KOPT-K1 (cell line): ENCODE results near the gene PLEKHA7.

Experiments
- H3K27ac ChIP-seq: fragments of 200-600 bp; sonication (generic); 2 replicates; pipeline ENCODE4 v1.5.1; 2016; ENCODE audit warnings: antibody characterized with exemption, mild to moderate bottlenecking, low read depth, low read length; ENCODE audit not compliant: poor library complexity, severe bottlenecking
- H3K36me3 ChIP-seq: fragments of 200-600 bp; sonication (generic); 2 replicates; pipeline ENCODE4 v1.5.1; 2017; ENCODE audit warnings: antibody characterized with exemption, mild to moderate bottlenecking, low read length, moderate library complexity; ENCODE audit not compliant: insufficient read depth
- H3K9me3 ChIP-seq: fragments of 200-600 bp; sonication (generic); 2 replicates; pipeline ENCODE4 v1.5.1; 2017; ENCODE audit warnings: antibody characterized with exemption, low read length, mild to moderate bottlenecking; ENCODE audit not compliant: insufficient read depth, poor library complexity, severe bottlenecking

The PLEKHA7 gene

GRCh38 chr11:16946477-16947282 lies 67.5 kb downstream of the PLEKHA7 start:
- H3K27ac ChIP-seq = no peak overlapping the region

DNA sequence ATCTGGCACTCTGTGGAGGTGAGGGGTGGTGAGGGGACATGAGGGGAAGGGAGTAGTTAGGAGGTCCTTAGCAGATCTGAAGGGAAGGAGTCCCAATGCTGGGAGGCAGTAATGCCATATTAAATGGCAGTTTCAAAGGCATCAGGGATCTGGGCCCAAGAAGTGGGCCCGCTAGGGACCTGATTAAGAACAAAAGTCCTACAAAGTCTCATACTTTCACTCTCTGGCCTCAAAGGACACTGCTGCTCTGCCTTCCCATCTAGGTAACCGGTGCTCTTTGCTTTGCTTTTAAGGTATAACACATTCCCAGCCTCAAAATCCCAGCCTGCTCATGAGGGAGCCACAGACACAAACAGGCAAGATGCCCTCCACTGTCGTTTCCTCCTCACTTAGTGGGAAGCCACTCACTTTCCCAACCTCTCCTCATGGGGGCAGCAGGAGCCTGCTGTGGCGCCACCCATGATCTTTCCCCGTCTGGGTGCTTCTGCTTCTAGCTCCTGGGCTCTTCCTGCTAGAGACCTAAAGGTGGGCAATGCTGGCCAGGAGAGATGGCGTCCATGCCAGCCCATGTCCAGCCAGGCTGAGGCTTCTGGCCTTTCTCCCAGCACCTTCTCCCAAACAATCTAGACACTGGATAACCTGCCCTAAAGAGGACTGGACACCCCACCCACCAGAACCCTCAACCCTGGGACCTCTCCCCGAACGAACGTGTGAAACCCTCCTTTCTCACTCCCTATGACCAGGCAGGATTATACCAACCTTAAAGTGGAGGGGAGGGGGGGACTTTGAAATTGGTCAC lies 68.3 kb downstream of the PLEKHA7 start:
- Histone ChIP-seq H3K9me3 (no peaks in the 10 kb centered on the region), H3K27ac (no peak overlapping the region), H3K36me3 (no peaks in the 10 kb centered on the region)

More at GRCh38 chr11:16946477-16947282, 67.5 kb downstream of the PLEKHA7 start:
- Histone ChIP-seq H3K9me3 (no peaks in the 10 kb centered on the region), H3K36me3 (no peaks in the 10 kb centered on the region)

- Histone ChIP-seq H3K9me3 (no peaks in the 10 kb centered on the region), H3K27ac (no peak overlapping the region), H3K36me3 (no peaks in the 10 kb centered on the region)
Observed at GRCh38 chr11:16942911-16943310, 71.3 kb downstream of the PLEKHA7 start.

DNA sequence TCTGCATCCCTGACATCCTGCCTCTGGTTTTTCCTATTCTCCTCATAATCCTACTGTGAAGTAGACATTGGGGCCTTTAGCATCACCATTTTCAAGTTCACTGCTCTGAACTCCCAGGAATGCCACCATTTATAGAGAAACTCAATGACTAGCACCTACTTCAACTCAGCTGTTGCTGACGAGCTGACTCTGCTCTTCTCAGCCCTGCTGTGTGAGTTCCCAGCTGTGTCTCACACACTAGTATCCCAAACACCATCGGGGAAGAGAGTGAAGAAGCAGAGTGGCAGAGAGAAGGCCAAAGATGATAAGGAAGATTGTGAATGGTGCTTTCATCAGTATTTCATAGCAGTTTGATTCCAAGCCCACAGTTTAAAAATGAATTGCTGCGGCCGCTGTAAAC lies 71.9 kb downstream of the PLEKHA7 start:
- Histone ChIP-seq H3K36me3 (no peaks in the 10 kb centered on the region), H3K27ac (no peak overlapping the region), H3K9me3 (no peaks in the 10 kb centered on the region)

DNA sequence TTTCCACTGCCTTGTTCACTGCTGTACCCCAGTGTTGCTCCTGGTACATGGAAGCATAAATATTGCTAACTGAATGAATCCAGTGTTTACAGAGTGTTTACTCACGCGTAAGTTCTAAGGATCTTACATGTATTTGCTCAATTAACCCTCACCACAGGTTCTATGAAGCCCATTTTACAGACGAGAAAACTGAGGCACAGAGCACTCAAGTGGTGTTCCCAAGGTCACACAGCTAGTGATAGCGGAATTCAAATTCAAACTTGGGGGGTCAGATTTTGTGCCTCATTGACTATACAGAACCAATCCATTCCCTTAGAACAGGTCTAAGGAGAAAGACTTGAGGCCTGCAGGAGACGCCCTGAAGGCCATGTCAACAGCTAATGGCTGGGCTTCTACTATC lies 72.3 kb downstream of the PLEKHA7 start:
- no peaks in the 10 kb centered on the region for H3K9me3 ChIP-seq
- no peaks in the 10 kb centered on the region for H3K36me3 ChIP-seq
- no peak overlapping the region for H3K27ac ChIP-seq

DNA sequence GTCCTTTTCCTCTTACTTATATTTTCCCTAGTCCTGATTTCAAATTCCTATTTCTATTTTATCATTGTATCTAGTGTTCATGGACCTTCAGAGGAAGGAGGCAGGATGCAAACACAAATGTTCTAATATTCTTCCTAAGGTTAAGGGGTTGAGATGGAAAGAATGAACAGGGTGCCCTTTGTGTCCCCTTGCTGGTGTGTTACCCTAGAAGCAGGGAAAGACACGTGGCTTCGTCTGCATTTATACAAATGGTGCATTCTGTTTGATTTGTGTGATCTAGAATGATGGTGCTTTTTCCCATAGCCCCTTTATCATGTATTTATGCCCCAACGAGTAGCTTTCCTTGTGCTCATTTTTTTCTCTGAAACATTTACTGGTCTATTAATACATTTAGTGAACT lies 76.2 kb downstream of the PLEKHA7 start:
- no peaks in the 10 kb centered on the region for H3K9me3 ChIP-seq
- no peak overlapping the region for H3K27ac ChIP-seq
- H3K36me3 ChIP-seq = no peaks in the 10 kb centered on the region

DNA sequence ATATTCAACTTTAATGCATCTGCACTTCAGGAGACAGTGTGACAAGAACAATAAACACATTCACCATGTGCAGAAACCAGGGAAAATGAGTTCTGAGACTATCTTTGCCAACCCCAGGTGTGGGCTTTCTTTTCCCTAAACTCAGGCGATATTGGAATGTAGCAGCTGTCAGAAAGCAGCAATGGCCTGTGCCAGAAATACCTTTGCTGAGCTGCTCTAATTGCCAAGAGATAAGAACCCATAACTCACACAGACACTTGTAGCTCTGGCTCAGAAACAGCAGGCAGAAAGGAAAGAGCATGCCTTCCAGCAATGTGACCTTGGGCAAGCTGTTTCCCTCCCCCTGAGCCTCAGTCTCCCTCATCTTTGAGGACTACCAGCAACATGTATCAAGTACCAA lies 77.6 kb downstream of the PLEKHA7 start:
- no peak overlapping the region for H3K27ac ChIP-seq

DNA sequence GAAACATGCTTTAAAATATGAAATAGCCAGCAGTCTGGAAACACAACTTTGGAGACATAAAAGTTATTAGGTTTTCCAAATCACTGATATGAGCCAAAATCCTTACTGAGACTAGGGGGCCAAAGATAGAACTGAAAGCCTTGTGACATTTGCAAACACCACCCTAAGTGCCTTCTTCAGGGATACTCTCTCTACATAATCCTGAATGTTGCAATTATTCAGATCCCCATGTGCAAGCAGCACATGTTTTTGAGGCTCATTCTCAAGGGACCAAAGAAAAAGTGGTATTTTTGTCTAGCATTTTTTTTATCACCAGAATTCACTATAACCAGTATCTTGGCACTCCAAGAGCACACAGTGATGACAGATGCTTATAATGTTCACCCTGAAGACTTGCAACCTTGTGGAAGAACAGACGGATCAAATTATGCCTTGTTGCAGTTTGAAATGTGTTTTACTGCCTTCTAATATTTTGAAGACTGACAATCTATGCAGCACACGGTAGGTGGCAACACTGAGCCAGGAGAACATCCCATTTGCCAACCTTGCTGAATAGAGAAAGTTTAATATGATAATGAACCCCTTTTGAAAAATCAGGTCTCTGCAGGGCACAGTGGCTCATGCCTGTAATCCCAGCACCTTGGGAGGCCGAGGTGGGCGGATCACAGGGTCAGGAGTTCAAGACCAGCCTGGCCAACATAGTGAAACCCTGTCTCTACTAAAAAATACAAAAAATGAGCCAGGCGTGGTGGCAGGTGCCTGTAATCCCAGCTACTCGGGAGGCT lies 78.5 kb downstream of the PLEKHA7 start:
- Histone ChIP-seq H3K36me3 (no peaks in the 10 kb centered on the region), H3K27ac (no peak overlapping the region), H3K9me3 (no peaks in the 10 kb centered on the region)

More for the DNA sequence above, 77.6 kb downstream of the PLEKHA7 start:
- no peaks in the 10 kb centered on the region for H3K9me3 ChIP-seq
- H3K36me3 ChIP-seq = no peaks in the 10 kb centered on the region

- no peak overlapping the region for H3K27ac ChIP-seq
- no peaks in the 10 kb centered on the region for H3K9me3 ChIP-seq
- H3K36me3 ChIP-seq = no peaks in the 10 kb centered on the region
Observed at GRCh38 chr11:16933756-16934603, 80.2 kb downstream of the PLEKHA7 start.

- H3K27ac ChIP-seq = no peak overlapping the region
- no peaks in the 10 kb centered on the region for H3K36me3 ChIP-seq
- no peaks in the 10 kb centered on the region for H3K9me3 ChIP-seq
Observed at GRCh38 chr11:16933291-16933690, 80.9 kb downstream of the PLEKHA7 start.

DNA sequence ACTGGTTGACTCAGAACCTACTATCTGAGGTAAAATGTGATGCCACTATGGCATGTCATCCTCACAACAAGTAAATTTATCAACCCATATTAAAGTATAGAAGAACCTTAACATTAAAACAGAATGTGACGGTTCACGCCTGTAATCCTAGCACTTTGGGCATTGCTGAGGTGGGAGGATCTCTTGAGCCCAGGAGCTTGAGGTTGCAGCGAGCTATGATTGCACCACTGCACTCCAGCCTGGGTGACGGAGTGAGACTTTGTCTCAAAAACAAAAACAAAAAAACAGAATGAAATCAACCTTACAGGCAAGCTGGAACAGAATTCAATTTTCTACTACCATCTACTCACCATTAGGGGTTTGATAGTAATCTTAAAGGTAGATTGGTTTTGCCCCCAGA lies 86.2 kb downstream of the PLEKHA7 start:
- Histone ChIP-seq H3K9me3 (no peaks in the 10 kb centered on the region), H3K27ac (no peak overlapping the region), H3K36me3 (no peaks in the 10 kb centered on the region)

DNA sequence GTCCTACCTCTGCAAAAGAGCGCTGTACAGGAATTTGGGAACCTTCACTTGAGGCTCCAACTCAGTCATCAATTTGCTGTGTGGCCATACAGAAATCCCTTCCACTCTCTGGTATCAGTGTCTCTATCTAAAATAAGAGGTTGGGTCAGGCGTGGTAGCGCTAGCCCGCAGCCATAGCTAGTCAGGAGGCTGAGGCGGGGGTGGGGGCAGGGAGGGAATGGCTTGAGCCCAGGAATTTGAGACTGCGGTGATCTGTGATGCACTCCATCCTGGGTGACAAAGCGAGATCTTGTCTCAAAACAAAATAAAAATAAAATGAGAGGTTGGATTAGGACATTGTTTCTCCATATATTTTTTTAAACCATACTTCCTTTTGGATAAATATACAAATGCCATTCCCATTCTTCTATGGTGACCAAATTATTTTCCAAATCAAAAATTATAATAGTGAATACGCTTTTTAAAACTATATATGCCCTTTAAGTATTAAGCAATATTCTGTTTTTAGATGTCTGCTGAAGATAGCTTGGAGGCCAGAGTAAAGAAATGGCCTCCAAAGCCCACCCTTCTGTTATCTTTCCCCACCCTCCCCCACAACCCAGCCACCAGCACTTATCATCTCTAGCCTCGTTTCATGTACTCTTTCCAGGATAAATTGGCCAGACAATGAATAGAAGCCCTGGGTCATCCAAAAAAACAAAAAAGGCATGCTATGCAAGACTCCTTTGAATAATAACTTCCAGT lies 87.2 kb downstream of the PLEKHA7 start:
- H3K36me3 ChIP-seq = no peaks in the 10 kb centered on the region
- H3K9me3 ChIP-seq = no peaks in the 10 kb centered on the region
- H3K27ac ChIP-seq = no peak overlapping the region

- Histone ChIP-seq H3K9me3 (no peaks in the 10 kb centered on the region), H3K36me3 (no peaks in the 10 kb centered on the region), H3K27ac (no peak overlapping the region)
Observed at GRCh38 chr11:16925561-16926065, 88.6 kb downstream of the PLEKHA7 start.
